IMR-90 (cell line): ENCODE results near the gene TRPM4. TPM values are rescaled to one million over a fixed set of nuclear protein-coding genes. Genes with fewer than 3 reads are reported as not detected.

Experiments
- ATAC-seq: fragments of 200-7000 bp; cut with Tn5 transposase; 2 replicates; pipeline ENCODE4 v1.9.1; 2020; ENCODE audit warnings: low read depth, mild to moderate bottlenecking, moderate library complexity
- BruUV-seq: library from RNA; stranded (reverse); fragments of 400-500 nt; replicated peaks from 2 replicates; lab custom pipeline; 2021; lab: Mats Ljungman, UMichigan
- CTCF ChIA-PET: fragments of 300-600 bp; formaldehyde crosslinking; extraction: SDS; loops from one replicate; lab custom pipeline; 2021; ENCODE audit warnings: antibody characterized with exemption; lab: Yijun Ruan, JAX
- POLR2A ChIA-PET: fragments of 300-600 bp; sonication (Branson Sonifier 250); formaldehyde crosslinking; loops from one replicate; lab custom pipeline; 2022; ENCODE audit warnings: antibody characterized with exemption; ENCODE audit not compliant: unreplicated experiment; lab: Charles Lee
- DNase-seq: peaks from one replicate; pipeline ENCODE4 v3.0.0; 2013
- H2AFZ ChIP-seq: replicated peaks from 2 replicates; pipeline ENCODE3; 2013; ENCODE audit warnings: low read length, mild to moderate bottlenecking; ENCODE audit not compliant: poor library complexity
- H2AK5ac ChIP-seq: 2 replicates; pipeline ENCODE4 v1.6.1; 2013; ENCODE audit warnings: low read depth, low read length, inconsistent platforms
- H2AK9ac ChIP-seq: replicated peaks from 2 replicates; pipeline ENCODE3; 2013; ENCODE audit warnings: mild to moderate bottlenecking, low read depth, low read length, moderate library complexity; ENCODE audit not compliant: poor library complexity
- H2BK120ac ChIP-seq: 2 replicates; pipeline ENCODE4 v1.6.1; 2013; ENCODE audit warnings: low read depth, low read length, inconsistent platforms
- H2BK15ac ChIP-seq: 3 replicates; pipeline ENCODE4 v1.6.1; 2013; ENCODE audit warnings: low read depth, low read length, inconsistent platforms
- H2BK20ac ChIP-seq: 2 replicates; pipeline ENCODE4 v1.6.1; 2013; ENCODE audit warnings: low read depth, mild to moderate bottlenecking, inconsistent platforms, low read length, moderate library complexity
- H2BK5ac ChIP-seq: 2 replicates; pipeline ENCODE4 v1.6.1; 2013; ENCODE audit warnings: mild to moderate bottlenecking, low read depth, low read length, inconsistent platforms; ENCODE audit not compliant: poor library complexity, severe bottlenecking
- H3K14ac ChIP-seq: replicated peaks from 2 replicates; pipeline ENCODE4 v1.6.1; 2013; ENCODE audit warnings: low read depth, low read length, inconsistent platforms
- H3K18ac ChIP-seq: 2 replicates; pipeline ENCODE4 v1.6.1; 2013; ENCODE audit warnings: low read depth, low read length, control low read depth
- H3K23ac ChIP-seq: 2 replicates; pipeline ENCODE4 v1.6.1; 2013; ENCODE audit warnings: low read depth, low read length, inconsistent platforms
- H3K27ac ChIP-seq: 2 replicates; pipeline ENCODE4 v1.5.1; 2013; ENCODE audit warnings: mild to moderate bottlenecking, control low read depth, low read length; ENCODE audit not compliant: insufficient read depth
- H3K27me3 ChIP-seq: 2 replicates; pipeline ENCODE4 v1.6.1; 2013; ENCODE audit warnings: low read length; ENCODE audit not compliant: control insufficient read depth, insufficient read depth
- H3K36me3 ChIP-seq: 2 replicates; pipeline ENCODE4 v1.6.1; 2013; ENCODE audit warnings: low read length, mixed read lengths; ENCODE audit not compliant: control insufficient read depth, insufficient read depth
- H3K4ac ChIP-seq: 2 replicates; pipeline ENCODE4 v1.6.1; 2013; ENCODE audit warnings: low read depth, low read length, inconsistent platforms
- H3K4me1 ChIP-seq: 2 replicates; pipeline ENCODE4 v1.6.1; 2013; ENCODE audit warnings: low read length, mixed read lengths; ENCODE audit not compliant: control insufficient read depth, insufficient read depth
- H3K4me2 ChIP-seq: 2 replicates; pipeline ENCODE4 v1.6.1; 2013; ENCODE audit warnings: low read depth, mild to moderate bottlenecking, control low read depth, low read length, moderate library complexity
- H3K4me3 ChIP-seq: 2 replicates; pipeline ENCODE4 v1.5.1; 2013; ENCODE audit warnings: low read depth, mild to moderate bottlenecking, control low read depth, low read length, moderate library complexity; ENCODE audit not compliant: insufficient read depth
- H3K56ac ChIP-seq: 2 replicates; pipeline ENCODE4 v1.6.1; 2013; ENCODE audit warnings: low read length, inconsistent platforms; ENCODE audit not compliant: insufficient read depth; ENCODE audit errors: extremely low read depth
- H3K79me1 ChIP-seq, 2 experiments: 2 replicates each; pipeline ENCODE4 v1.6.1; 2013; ENCODE audit warnings: low read length in 2 of 2, inconsistent platforms in 1 of 2, low read depth in 1 of 2
- H3K9ac ChIP-seq: 2 replicates; pipeline ENCODE4 v1.6.1; 2013; ENCODE audit warnings: low read depth, low read length, control low read depth
- H3K9me1 ChIP-seq: 2 replicates; pipeline ENCODE4 v1.6.1; 2013; ENCODE audit warnings: low read length, inconsistent platforms; ENCODE audit not compliant: insufficient read depth
- H3K9me3 ChIP-seq: 2 replicates; pipeline ENCODE4 v1.6.1; 2013; ENCODE audit warnings: low read length; ENCODE audit not compliant: control insufficient read depth, insufficient read depth
- H4K20me1 ChIP-seq: 2 replicates; pipeline ENCODE4 v1.6.1; 2013; ENCODE audit warnings: low read length, inconsistent platforms; ENCODE audit not compliant: insufficient read depth
- H4K5ac ChIP-seq: 2 replicates; pipeline ENCODE4 v1.6.1; 2013; ENCODE audit warnings: mild to moderate bottlenecking, low read depth, low read length, control low read depth
- H4K8ac ChIP-seq, 2 experiments: 2 replicates each; pipeline ENCODE4 v1.6.1; 2013; ENCODE audit warnings: low read depth in 2 of 2, low read length in 2 of 2, control low read depth in 1 of 2, inconsistent platforms in 1 of 2
- H4K91ac ChIP-seq: 2 replicates; pipeline ENCODE4 v1.6.1; 2013; ENCODE audit warnings: low read depth, low read length, inconsistent platforms; ENCODE audit not compliant: insufficient read depth
- CEBPB ChIP-seq: IDR thresholded peaks from 2 replicates; pipeline ENCODE4 v1.6.1; 2012; ENCODE audit warnings: low read depth, low read length, improper control_type of control experiment
- USF2 ChIP-seq: fragments of 150-350 bp; IDR thresholded peaks from 2 replicates; pipeline ENCODE4 v1.6.1; 2017; ENCODE audit warnings: mild to moderate bottlenecking, antibody characterized with exemption, low read length, low read depth
- WGBS, 2 experiments: methylation state at CpG; one replicate each; pipeline versions ENCODE4 v1.1.5 to v1.1.7; 2013; ENCODE audit warnings: missing lambda C conversion rate in 2 of 2; ENCODE audit not compliant: insufficient read length in 1 of 2; ENCODE audit errors: extremely low coverage in 2 of 2; 5-methylcytosine and 5-hydroxymethylcytosine counted together
- dilution Hi-C: fragments of 300-500 bp; cut with HindIII; formaldehyde crosslinking; loops from one replicate; pipeline ENCODE4 v1.14.3; 2018; ENCODE audit warnings: low sequenced_read_pairs; ENCODE audit not compliant: unreplicated experiment
- in situ Hi-C: fragments of 300-500 bp; cut with MboI; formaldehyde crosslinking; loops from 3 replicates; pipeline ENCODE4 v1.14.3; 2019; ENCODE audit warnings: low sequenced_read_pairs, inconsistent platforms, mixed read lengths
- intact Hi-C: fragments of 100-400 bp; cut with micrococcal nuclease; formaldehyde crosslinking; loops from 2 replicates; pipeline ENCODE4 v1.10.0; 2022
- polyA plus RNA-seq, 3 experiments: library from polyadenylated mRNA; depleted of rRNA; stranded (reverse); fragments of >200 nt; gene quantifications; 2 replicates each; pipeline ENCODE4 v1.2.3, GENCODE V29; 2012; ENCODE audit warnings: low replicate concordance in 1 of 3
- total RNA-seq: library from RNA; depleted of rRNA; stranded (reverse); fragments of >200 nt; gene quantifications from 2 replicates; pipeline ENCODE4 v1.2.3, GENCODE V29; 2012

The TRPM4 gene
- total and polyA plus RNA-seq, 2 of the 4 experiments (the other 2 are of a cell fraction): 2.2 to 19.7 TPM

GRCh38 chr19:49111218-49111998 lies 46.2 kb upstream of the TRPM4 start:
- Histone ChIP-seq H2AK9ac (no peak overlapping the region), H3K79me1 (peaks cover 11 to 44% of the 10 kb centered on the region in 2 experiments; a peak in 3 of 4 replicates), H3K23ac (no peak overlapping the region), H2AFZ (no peak overlapping the region), H3K36me3 (peaks cover 32% of the 10 kb centered on the region), H2BK5ac (no peak overlapping the region), H3K56ac (no peak overlapping the region), H4K8ac (no peak overlapping the region), H2BK20ac (no peak overlapping the region), H3K9me1 (peaks cover 21% of the 10 kb centered on the region), H3K4me3 (no peak overlapping the region), H4K91ac (no peak overlapping the region), H3K4me1 (peaks cover 4% of the 10 kb centered on the region), H3K4ac (no peak overlapping the region), H2BK120ac (no peak overlapping the region), H3K9me3 (no peaks in the 10 kb centered on the region), H4K5ac (no peak overlapping the region), H4K20me1 (peaks cover 23% of the 10 kb centered on the region), H3K18ac (no peak overlapping the region), H3K27me3 (no peaks in the 10 kb centered on the region), H3K9ac (no peak overlapping the region), H3K27ac (no peak overlapping the region), H2AK5ac (no peak overlapping the region), H3K14ac (no peak overlapping the region), H2BK15ac (no peak overlapping the region), H3K4me2 (no peak overlapping the region)
- ChIA-PET POLR2A (no interaction called here), CTCF (interaction anchor here (0.7 kb wide), 1 partner anchor 14 kb away, joined by 3 read pairs; no protein-coding TSS in a partner anchor)
- DNase-seq (no peak), ATAC-seq (no peak)
- intact Hi-C loops (loop anchor here (5.0 kb wide), 1 partner anchor 86 kb away; no protein-coding TSS in a partner anchor), dilution Hi-C loops (no loop called here), in situ Hi-C loops (no loop called here)
- no CpG with 5 or more reads among the region's 11 CpGs for WGBS, 2 experiments
- BruUV-seq: no TSS peak
- TF ChIP-seq CEBPB (peak; percentile 47; the same call in 1 of the 2 replicates), USF2 (no peak)
